GM19324 (cell line): ENCODE results near the gene HOXB4.

Experiments
- ATAC-seq: cut with Tn5 transposase; IDR thresholded peaks from one replicate; pipeline ENCODE4 v1.9.1; 2021; ENCODE audit warnings: mild to moderate bottlenecking, moderate library complexity; ENCODE audit not compliant: unreplicated experiment, low FRiP score

The HOXB4 gene

GRCh38 chr17:48601539-48602425 is 23.6 kb upstream of the HOXB4 start:
- no peak for ATAC-seq

GRCh38 chr17:48601207-48601538 is 23.0 kb upstream of the HOXB4 start:
- no peak for ATAC-seq

GRCh38 chr17:48600244-48601098 is 22.3 kb upstream of the HOXB4 start:
- ATAC-seq, result no peak

- ATAC-seq, result no peak
These were observed 21.2 kb upstream of the HOXB4 start for GRCh38 chr17:48599354-48599753.

GRCh38 chr17:48598736-48599135 is 20.6 kb upstream of the HOXB4 start:
- ATAC-seq, result no peak

- ATAC-seq, result peak; percentile 49
These were observed 19.9 kb upstream of the HOXB4 start for GRCh38 chr17:48597778-48598631.

- no peak for ATAC-seq
These were observed 19.3 kb upstream of the HOXB4 start for GRCh38 chr17:48597528-48597777.

GRCh38 chr17:48596735-48597527 is 18.8 kb upstream of the HOXB4 start:
- ATAC-seq, result no peak

- ATAC-seq, result no peak
These were observed 18.0 kb upstream of the HOXB4 start for GRCh38 chr17:48596000-48596734.

- no peak for ATAC-seq
These were observed 17.3 kb upstream of the HOXB4 start for GRCh38 chr17:48595278-48595999.

- no peak for ATAC-seq
These were observed 16.6 kb upstream of the HOXB4 start for GRCh38 chr17:48594538-48595277.

- no peak for ATAC-seq
These were observed 15.8 kb upstream of the HOXB4 start for GRCh38 chr17:48593840-48594537.

- no peak for ATAC-seq
These were observed 15.1 kb upstream of the HOXB4 start, which contains the start of gene HOXB5 for GRCh38 chr17:48593126-48593829. Gene HOXB5 (minus strand): TSS chr17:48593779. CDS start chr17:48593682, 97 bp downstream.

- no peak for ATAC-seq
These were observed 14.4 kb upstream of the HOXB4 start for GRCh38 chr17:48592577-48592976.

GRCh38 chr17:48592057-48592514 is 13.9 kb upstream of the HOXB4 start:
- ATAC-seq, result no peak

GRCh38 chr17:48591255-48592056 is 13.3 kb upstream of the HOXB4 start:
- ATAC-seq, result no peak
